ENCODE measurements around the gene KMT2D. TPM values are rescaled to one million over a fixed set of nuclear protein-coding genes. Genes with fewer than 3 reads are reported as not detected.

Gene KMT2D
- total RNA-seq, 1 donor from 2014 or later = 106 TPM

- no peak for DNase-seq (ENCODE audit: low spot score in 2 of 2)
- H3K36me3 ChIP-seq = peaks cover 75 to 87% of the 10 kb centered on the region in 2 donors
- intact Hi-C loops (cut with DNase I) = no loop called here
Observed at GRCh38 chr12:49030119-49030518, 30.5 kb downstream of the KMT2D start.

GRCh38 chr12:49028666-49029275, 31.8 kb downstream of the KMT2D start:
- intact Hi-C loops (cut with DNase I) = no loop called here
- no peaks in the 10 kb centered on the region for H3K9me3 ChIP-seq
- H3K4me1 ChIP-seq = no peaks in the 10 kb centered on the region
- H3K36me3 ChIP-seq = peaks cover 75 to 87% of the 10 kb centered on the region in 2 donors
- no peak for TF ChIP-seq CTCF (IDR thresholded peaks at IDR 0.05)
- no peaks in the 10 kb centered on the region for H3K27me3 ChIP-seq
- no peak overlapping the region for H3K27ac ChIP-seq
- H3K4me3 ChIP-seq = no peak overlapping the region
- DNase-seq (ENCODE audit: low spot score in 2 of 2) = no peak

More at GRCh38 chr12:49030119-49030518, 30.5 kb downstream of the KMT2D start:
- no peaks in the 10 kb centered on the region for H3K27me3 ChIP-seq
- H3K4me3 ChIP-seq = no peak overlapping the region
- no peak for TF ChIP-seq CTCF (IDR thresholded peaks at IDR 0.05)
- H3K4me1 ChIP-seq = no peaks in the 10 kb centered on the region
- H3K27ac ChIP-seq = no peak overlapping the region
- no peaks in the 10 kb centered on the region for H3K9me3 ChIP-seq

- Histone ChIP-seq H3K4me1 (no peaks in the 10 kb centered on the region), H3K27me3 (no peaks in the 10 kb centered on the region), H3K4me3 (no peak overlapping the region), H3K36me3 (peaks cover 75 to 87% of the 10 kb centered on the region in 2 donors), H3K27ac (no peak overlapping the region), H3K9me3 (no peaks in the 10 kb centered on the region)
- TF ChIP-seq CTCF (IDR thresholded peaks at IDR 0.05) = no peak
- DNase-seq (ENCODE audit: low spot score in 2 of 2) = no peak
- intact Hi-C loops (cut with DNase I) = no loop called here
Observed at GRCh38 chr12:49027846-49028555, 32.6 kb downstream of the KMT2D start.

- no peaks in the 10 kb centered on the region for H3K4me1 ChIP-seq
- no peak overlapping the region for H3K27ac ChIP-seq
- TF ChIP-seq CTCF (IDR thresholded peaks at IDR 0.05) = no peak
- no peak overlapping the region for H3K4me3 ChIP-seq
- H3K9me3 ChIP-seq = no peaks in the 10 kb centered on the region
- intact Hi-C loops (cut with DNase I) = no loop called here
- peaks cover 75 to 87% of the 10 kb centered on the region in 2 donors for H3K36me3 ChIP-seq
- no peak for DNase-seq (ENCODE audit: low spot score in 2 of 2)
- no peaks in the 10 kb centered on the region for H3K27me3 ChIP-seq
Observed at GRCh38 chr12:49026678-49027480, 33.7 kb downstream of the KMT2D start.

GRCh38 chr12:49026101-49026500, 34.5 kb downstream of the KMT2D start:
- intact Hi-C loops (cut with DNase I) = no loop called here
- Histone ChIP-seq H3K27ac (no peak overlapping the region), H3K4me1 (no peaks in the 10 kb centered on the region), H3K27me3 (no peaks in the 10 kb centered on the region), H3K9me3 (no peaks in the 10 kb centered on the region), H3K4me3 (no peak overlapping the region), H3K36me3 (peaks cover 76 to 87% of the 10 kb centered on the region in 2 donors)
- TF ChIP-seq CTCF (IDR thresholded peaks at IDR 0.05) = no peak
- DNase-seq (ENCODE audit: low spot score in 2 of 2) = no peak
